ENCODE measurements around the gene BIVM.

Gene BIVM

GRCh38 chr13:102878481-102878880, 79.6 kb downstream of the BIVM start:
- TF ChIP-seq CTCF (conservative IDR thresholded peaks at IDR 0.05), result no peak
- no peak for TF ChIP-seq ZFX (IDR thresholded peaks at IDR 0.05)
- no peak overlapping the region for H3K27ac ChIP-seq

GRCh38 chr13:102879793-102880499, 81.0 kb downstream of the BIVM start:
- no peak for TF ChIP-seq CTCF (conservative IDR thresholded peaks at IDR 0.05)
- no peak for TF ChIP-seq ZFX (IDR thresholded peaks at IDR 0.05)
- no peak overlapping the region for H3K27ac ChIP-seq

DNA sequence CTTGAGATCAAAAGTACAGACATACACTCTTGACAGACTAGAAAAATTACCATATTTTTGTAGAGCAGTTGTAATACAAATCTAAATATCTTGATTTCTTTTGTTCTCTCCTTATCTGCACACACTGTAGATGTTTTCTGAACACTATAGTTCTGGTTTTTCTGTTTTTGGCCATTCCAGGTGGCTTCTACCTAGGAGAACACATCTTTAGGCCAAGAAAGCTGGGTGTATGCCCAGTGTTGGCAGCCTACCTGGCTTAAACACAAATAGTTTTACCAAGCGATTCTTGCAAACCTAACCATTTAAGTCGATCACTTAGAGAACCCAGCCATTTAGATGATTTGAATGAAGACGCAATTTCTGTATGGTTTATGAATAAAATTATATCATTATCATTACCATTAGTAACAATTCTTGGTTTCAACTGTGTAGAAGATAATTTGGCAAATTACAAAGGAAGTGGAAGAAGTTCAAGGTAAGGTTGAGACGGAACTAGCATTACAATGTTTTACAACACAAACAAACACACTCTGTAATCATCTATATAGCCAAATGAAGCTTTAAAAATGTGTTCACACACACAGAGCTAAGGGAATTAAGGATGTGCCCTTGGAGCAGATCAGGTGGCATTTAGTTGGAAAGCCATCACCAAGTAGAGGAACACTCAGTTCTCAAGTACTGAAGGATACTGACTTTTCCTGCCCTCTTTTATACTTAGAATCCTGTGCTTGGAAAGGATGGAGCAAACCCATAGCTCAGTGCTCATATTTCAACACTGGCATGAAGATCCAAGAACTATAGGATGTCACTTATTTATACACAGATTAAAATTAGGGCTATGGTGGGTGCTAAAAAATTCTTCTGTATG, 83.1 kb downstream of the BIVM start:
- no peak overlapping the region; the same call in 1 of the 2 replicates for H3K27ac ChIP-seq
- no peak for TF ChIP-seq ZFX (IDR thresholded peaks at IDR 0.05)
- no peak for TF ChIP-seq CTCF (conservative IDR thresholded peaks at IDR 0.05)
